NOMO-1 treated with dmso at 0.1 percent for 144 hours (cell line): ENCODE results near the gene TDRKH.
A peak's percentile ranks its signal among the peaks of the same experiment; 100 is the strongest.
"Not testable (repeated sequence)": the region's sequence is repeated elsewhere in the genome, so short reads cannot be mapped to it uniquely, and the experiment has no call there.

Source experiments
- DNase-seq: peaks from one replicate; lab custom pipeline; 2025; ENCODE audit not compliant: unreplicated experiment; lab: John Stamatoyannopoulos, UW

Gene TDRKH

DNA sequence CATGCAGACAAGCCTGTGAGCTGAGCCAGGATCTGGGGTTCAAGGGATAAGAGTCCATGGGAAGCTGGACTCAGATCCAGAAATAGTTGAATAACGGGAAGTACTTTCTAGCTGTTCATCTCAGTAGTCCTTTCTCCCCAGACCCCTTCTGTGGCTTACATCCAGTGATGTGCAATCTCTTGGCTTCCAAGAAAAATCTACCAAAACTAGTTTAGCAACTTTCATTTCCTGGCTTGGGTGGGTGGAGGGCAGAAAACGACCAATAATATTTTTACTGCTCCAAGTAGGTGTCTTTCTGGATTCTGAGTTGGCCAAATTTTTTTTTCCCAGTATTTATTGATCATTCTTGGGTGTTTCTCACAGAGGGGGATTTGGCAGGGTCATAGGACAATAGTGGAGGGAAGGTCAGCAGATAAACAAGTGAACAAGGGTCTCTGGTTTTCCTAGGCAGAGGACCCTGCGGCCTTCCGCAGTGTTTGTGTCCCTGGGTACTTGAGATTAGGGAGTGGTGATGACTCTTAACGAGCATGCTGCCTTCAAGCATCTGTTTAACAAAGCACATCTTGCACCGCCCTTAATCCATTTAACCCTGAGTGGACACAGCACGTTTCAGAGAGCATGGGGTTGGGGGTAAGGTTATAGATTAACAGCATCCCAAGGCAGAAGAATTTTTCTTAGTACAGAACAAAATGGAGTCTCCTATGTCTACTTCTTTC is 21.8 kb downstream of the TDRKH start:
- not testable (repeated sequence) for DNase-seq

DNA sequence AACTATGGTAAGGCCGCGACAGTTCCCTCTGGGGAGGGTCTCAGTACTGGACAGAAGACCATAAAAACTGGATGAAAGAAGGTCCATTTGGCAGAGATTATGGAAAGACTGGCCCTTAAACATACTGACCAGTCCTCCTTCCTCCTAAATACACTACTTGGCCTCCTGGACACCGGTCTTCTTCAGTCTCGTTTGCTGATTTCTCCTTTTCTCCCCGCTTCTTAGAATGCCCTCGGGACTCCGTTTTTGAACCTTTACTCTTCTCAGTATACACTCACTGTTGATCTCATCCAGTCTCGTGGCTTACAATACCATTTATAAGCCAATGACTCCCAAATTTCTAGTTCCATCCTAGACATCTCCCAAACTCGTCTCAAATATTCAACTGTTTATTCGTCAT is 26.3 kb downstream of the TDRKH start:
- no peak for DNase-seq

DNA sequence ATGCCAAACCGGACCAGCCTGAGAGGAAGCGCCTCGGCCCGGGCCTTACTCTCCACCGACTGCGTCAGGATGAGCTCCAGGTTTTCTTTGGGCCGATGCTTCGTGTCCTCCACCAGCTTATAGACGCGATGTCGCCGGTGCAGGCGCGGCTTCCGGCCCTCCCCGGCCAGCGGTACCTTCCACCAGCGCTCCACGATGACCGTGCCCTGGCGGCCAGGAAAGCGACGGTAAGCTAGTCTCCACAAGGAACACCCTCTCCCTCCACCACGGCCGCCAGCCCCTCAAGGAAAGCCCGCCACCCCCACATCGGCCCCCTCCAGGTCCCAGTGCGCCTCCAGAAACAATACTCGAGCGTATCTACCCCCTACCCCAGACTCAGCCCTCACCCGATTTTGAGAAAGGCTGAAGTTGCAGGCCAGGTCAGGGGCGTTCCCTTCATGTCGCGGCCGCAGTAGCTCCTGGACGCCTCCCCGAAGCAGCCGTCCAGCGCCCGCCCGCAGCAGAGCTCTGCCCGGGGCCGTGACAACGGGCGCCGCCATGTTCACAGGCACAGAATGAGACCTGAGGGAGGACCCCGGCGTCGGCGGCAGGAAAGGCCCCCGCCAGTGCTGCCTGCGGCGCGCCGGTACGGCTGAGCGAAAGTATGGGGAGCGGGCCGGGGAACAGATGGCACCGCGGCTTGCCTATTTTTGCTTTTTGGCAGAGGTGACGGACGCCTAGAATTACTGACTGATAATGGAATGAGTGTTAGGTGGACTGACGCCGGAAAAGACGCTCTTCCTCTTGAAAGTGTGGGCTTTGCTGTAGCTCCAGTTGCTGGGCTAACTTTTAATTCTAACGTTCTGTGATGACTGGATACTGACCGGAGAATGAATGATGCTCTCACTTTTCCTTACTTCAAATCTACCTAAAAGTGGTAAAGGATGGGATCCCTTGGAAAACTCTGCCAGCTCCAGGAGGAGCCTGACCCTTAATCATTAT is 27.1 kb downstream of the TDRKH start, which contains the start of gene MRPL9:
Gene MRPL9, minus strand, starts transcription at position 556 of the 981 bp plus-strand sequence. Its CDS starts 17 bp downstream, at position 539.
- DNase-seq: peak; percentile 71

DNA sequence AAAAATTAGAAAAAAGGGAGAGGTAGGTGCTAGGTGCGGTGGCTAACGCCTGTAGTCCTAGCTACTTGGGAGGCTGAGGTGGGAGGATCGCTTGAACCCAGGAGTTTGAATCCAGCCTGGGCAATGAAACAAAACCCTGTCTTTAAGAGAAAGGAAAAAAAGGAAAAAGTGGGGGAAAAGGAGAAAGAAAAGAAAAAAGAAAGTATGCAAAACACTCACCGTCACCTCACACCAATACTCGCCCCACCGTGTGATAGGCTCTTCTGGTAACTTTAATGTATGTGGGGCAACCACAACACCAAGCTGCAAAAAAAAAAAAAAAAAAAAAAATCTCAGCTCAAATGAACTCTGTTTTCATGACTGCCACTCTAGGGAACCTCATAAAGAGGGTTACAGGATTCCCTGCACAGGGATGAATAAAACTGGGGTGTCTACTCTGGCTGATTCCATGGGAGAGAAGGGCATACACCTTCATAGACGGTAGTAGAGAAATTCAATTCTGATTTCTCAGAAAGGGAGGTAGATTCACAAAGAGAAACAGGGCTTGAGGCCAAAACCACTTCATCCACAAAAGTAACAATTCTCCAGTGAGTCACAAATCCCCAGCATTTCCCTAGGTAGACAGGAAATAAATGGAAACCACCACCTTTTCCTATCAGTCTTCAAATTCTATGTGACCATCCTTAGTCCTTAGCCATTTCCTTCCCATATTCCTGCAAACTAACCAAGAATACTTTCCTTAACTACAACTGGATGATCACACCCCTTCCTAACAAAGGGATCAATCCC is 29.5 kb downstream of the TDRKH start:
- no peak for DNase-seq

DNA sequence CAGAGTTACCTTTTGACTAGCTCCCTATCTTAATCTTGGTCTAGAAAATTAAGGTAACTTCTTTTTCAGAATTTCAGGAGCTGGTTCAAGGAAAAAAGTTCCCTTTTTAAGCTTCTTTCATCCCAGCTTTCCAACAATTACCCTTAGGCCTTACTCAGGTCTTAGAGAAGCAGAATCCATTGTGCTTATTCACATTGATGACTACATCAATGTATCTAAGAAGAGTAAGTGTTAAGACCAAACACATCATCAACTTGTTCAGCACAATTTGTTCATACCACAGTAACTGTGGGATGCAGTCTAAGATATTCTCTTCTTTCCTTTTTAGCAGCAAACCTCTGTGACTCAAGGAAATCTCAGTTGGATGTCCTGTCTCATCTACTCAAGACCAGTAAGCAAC is 31.1 kb downstream of the TDRKH start:
- no peak for DNase-seq

DNA sequence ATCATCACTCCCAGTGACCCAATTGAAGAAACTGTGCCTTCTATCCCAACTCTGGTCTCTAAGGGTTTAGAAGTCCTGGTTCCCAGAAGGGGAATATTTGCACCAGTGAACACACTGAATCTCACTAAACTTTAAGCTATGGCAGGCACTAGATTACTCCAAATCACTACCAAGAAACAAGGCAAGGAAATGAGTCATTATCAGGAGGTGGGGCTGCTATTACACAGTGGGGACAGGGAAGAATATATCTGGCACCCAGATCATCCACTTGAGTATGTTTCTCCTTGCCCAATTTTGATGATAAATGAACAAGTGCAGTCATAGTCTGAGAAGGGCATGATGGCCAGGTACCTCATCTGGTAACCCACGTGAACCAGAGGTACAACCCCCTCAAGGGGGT is 34.0 kb downstream of the TDRKH start:
- DNase-seq: no peak

DNA sequence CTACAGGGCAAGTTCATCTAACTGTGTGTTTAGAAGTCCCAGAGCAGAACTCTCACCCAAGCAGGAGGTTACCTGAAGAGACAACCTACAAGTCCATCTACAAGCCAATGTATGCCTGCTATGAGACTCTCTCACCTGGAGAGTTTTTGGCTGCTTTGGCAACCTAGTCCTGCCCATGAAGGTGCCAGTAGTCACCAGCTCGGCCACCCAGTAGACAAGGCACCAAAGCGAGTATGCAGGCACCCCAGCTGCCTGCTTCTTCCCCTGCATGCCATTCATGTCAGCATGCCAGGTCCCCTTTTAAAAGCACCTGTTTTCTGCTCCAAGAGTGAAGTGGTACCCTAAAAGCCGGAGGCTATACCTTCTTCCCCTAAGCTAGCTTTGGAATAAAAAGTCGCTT is 48.8 kb downstream of the TDRKH start:
- DNase-seq: no peak

DNA sequence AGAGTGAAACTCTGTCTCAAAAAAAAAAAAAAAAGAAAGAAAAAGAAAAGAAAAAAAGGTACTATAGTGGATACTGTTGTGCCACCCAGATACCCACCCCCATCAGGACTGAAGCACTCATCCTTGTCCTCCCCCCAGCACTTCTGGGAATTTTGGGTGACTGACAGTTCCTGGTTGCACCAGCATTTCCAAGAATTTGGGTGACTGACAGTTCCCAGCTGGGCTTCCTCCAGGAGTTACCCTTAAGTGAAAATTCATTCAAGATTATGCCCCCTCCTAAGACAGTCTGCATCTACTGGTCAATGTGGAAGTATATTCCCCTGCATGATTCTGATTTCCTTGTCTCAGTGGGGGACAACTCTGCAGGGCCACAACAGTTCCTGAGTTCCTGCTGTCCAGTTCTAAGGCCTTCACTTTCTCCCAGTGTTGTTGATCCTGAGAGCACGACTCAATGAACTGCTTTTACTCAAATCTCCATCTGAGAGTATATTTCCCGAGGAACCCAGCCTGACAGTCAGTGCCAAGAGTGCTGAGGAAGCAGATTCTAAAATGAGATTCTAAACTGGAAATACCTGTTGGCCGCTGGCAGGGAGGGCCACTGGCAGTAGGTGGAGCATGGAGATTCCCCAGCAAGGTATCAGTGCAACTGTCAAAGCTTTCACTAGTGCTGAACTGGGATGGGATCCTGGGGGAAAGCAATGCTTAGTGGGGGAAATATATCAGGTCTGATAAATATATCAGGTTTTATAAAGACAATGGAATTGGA is 50.5 kb downstream of the TDRKH start:
- DNase-seq: no peak

DNA sequence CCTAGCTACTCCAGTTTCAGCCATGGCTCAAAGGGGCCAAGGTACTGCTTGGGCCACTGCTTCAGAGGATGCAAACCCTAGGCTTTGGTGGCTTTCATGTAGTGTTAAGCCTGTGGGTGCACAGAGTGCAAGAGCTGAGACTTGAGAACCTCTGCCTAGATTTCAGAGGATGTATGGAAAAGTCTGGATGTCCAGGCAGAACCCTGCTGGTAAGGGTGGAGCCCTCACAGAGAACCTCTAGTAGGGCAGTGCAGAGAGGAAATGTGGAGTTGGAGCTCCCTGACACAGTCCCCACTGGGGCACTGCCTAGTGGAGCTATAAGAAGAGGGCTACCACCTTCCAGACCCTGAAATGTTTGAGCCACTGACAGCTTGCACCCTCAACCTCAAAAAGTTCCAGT is 52.8 kb downstream of the TDRKH start:
- DNase-seq: no peak

DNA sequence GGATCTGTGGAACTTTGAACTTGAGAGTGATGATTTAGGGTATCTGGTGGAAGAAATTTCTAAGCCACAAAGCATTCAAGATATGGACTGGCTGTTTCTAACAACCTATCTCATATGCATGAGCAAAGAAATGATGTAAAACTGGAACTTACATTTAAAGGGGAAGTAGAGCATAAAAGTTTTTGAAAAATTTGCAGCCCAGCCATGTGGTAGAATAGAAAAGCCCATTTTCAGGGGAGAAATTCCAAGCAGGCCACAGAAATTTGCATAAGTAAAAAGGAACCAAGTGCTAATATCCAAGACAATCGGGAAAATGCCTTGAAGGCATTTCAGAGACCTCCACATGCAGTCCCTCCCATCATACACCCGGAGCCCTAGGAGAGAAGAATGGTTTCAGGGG is 53.3 kb downstream of the TDRKH start:
- DNase-seq: no peak

DNA sequence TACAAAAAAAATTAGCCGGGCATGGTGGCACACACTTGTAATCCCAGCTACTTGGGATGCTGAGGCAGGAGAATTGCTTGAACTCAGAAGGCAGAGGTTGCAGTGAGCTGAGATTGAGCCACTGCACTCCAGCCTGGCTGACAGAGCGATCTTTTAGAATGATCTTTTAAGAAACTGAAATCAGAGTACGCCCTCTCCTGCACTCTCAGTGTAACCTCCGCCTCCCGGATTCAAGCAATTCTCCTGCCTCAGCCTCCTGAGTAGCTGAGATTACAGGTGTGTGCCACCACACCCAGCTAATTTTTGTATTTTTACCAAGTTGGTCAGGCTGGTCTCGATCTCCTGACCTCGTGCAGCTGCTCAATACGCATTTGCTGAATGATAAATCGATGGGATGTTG is 56.3 kb downstream of the TDRKH start:
- not testable (repeated sequence) for DNase-seq

DNA sequence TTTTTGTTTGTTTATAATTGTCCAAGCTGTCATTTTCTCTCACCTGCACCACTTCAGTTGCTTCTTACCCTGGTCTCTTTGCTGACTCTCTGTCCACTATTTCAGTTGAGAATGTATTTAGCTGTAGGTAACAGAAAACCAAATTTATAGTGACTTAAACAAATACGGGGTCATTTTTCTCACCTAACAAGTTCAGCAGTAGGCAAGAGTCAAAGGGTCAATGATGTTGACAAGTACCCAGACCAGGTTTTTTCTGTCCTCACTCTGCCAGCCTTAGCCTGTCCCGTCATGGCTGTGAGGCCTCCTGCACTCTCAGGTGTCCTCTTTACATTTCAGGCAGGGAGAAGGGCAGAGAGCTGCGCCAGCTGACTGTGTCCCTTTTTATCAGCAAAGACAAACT is 57.2 kb downstream of the TDRKH start:
- DNase-seq: no peak

DNA sequence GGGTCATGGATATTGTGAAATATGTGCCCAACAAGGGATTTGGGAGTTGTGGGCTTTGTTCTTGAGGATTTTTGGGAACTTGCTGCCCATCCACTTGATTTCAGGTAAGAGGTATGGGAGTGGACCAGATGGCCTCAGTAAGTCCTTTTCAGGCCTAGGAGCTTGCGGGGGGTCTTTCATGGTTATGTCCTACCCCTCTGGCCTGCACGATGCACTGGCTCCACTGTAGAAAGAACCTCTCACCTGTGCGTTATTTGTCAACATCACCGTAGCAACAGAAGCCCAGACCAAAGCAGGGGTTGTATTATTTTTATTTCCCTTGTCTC is 60.4 kb downstream of the TDRKH start:
- DNase-seq: no peak

DNA sequence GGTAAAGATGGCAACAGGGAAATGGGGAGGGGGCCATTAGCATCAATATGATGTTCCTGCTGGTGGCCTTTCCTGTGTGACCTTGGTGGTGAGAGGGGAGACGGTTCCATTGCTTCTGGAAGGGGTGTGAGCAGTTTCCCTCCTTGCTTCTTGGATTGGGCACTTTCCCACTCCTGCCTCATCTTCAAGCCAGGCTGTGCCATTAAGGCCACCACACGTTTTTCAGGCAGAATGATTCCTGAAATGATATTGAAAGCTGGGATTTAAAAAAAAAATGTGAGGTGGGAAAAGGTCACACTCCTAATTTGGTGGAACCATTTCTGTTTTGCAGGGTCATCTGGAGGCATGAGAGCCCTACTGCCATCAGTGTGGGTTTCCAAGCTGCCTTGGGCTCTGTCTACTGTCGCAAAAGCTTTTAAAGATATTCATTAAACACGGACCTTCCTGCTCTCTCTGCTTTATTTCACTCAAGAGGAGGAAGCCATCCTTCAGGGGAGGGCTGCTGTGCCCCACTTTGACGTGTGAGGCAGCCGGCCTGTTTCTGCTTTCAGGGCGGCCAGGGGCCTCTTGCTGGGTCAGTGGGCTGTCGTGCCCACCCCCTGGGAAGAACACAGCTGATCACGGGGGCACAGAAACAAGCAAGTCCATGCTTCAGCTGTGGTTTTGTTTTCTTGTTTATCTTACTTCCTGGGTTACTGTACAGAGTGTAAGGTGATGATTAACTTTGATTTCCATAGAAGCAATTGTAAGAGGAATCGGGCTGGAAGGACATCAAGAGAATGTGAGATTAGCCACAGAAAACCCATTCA is 60.9 kb downstream of the TDRKH start:
- DNase-seq: no peak

DNA sequence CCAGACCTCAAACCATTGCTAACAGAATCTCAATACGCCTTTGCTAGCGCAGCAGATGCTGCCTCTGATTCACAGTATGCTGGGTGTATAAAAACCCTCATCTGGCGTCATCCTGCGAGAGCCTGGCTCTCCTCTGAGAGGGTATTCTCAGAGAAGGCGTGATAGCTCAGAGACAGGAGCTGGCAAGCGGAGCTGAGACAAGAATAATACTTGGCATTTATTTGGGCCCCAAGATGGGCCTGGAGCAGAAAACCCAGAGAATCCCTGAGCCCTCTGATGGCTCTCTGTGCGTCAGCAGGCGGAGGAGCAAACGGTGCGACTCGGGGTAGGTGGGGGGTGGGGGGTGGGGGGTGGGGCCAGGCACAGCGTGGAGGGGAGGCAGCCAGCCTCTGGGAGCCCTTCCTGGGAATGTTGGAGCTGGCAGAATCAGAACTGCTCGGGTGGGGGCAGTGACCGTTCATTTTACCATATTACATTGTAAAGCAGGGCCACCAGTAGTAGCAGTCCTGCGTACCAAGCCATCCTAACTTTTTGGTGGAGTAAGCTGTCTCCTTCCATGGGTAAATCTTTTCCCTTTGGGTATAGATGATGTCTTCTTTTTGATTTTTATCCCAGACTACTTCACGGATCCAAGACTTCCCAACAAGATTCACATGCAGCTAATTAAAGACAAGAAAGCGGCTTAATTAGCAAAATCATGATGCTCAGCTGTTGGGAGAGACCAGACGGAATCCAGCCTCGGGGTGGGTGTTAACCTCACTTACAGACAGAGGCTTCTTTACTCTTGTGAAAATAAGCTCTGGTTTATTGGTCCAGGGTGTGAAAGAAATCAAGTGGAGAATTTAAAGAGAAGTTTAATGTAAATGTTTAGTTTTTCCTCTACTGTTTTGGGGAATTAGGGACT is 61.9 kb downstream of the TDRKH start:
- DNase-seq: no peak

DNA sequence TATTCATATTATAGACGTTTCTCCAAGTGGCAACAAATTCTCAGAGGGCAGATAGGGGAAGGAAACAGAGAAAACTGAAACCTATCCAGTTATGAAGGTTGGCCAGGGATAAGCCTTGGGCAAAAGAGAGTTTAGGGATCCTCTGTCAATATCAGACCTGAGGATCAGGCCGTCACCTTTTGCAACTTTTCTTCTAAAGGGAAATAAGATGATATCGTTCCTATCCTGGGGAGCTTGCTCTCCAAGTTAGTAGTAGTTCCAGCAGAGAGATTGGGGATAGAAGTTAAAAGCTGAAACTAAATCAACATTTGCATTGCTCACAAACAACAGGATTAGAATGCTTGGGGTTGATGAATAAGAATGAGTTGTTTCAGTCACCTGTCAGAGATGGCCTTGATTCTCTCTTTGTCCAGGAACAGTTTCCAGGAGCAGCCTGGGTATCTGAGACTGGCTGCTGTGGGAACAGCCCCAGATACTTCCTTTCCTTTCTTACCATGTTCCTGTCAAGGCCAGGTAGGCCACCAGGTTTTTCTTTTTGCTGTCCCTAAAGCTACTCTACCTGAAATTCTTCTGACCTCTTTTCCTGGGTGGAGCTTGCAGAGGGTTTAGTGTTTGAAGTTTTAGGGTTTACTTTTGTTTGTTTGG is 66.5 kb downstream of the TDRKH start:
- no peak for DNase-seq
